B cell (primary cell): ENCODE data around the gene PACRG. TPM values are rescaled to one million over a fixed set of nuclear protein-coding genes. Genes with fewer than 3 reads are reported as not detected.

Source experiments
- ATAC-seq: fragments of 200-7000 bp; cut with Tn5 transposase; one replicate; pipeline ENCODE4 v1.10.0; 2021; ENCODE audit warnings: low read depth, mild to moderate bottlenecking, moderate number of reproducible peaks, moderate library complexity
- CTCF ChIA-PET: fragments of 350-600 bp; sonication (Branson Sonifier 250); formaldehyde crosslinking; loops from one replicate; lab custom pipeline; 2021; ENCODE audit warnings: antibody characterized with exemption, inconsistent platforms; lab: Charles Lee
- POLR2A ChIA-PET: fragments of 350-600 bp; sonication (Branson Sonifier 250); formaldehyde crosslinking; loops from one replicate; lab custom pipeline; 2021; ENCODE audit warnings: antibody characterized with exemption; lab: Charles Lee
- DNase-seq: peaks from one replicate; pipeline ENCODE4 v3.0.0; 2013
- H2AFZ ChIP-seq: 2 replicates; pipeline ENCODE4 v1.6.1; 2012; ENCODE audit warnings: mild to moderate bottlenecking, low read depth, low read length; ENCODE audit not compliant: insufficient read depth, poor library complexity, severe bottlenecking
- H3K27ac ChIP-seq, 2 donors: 1 replicate in 1 of 2; 2 replicates in 1 of 2; pipeline ENCODE4 v1.5.1; 2012 to 2013; ENCODE audit warnings: low read length in 2 of 2, mild to moderate bottlenecking in 2 of 2, moderate library complexity in 1 of 2
- H3K27me3 ChIP-seq, 4 experiments: fragments of 200-600 bp in 1 of 4; sonication (generic) in 1 of 4; replicated peaks in 1 of 4; 1 replicate in 2 of 4; 2 replicates in 2 of 4; pipeline versions ENCODE4 v1.6.1 to v1.7.0; 2013 to 2016; ENCODE audit warnings: low read length in 3 of 4, mild to moderate bottlenecking in 2 of 4, mixed read lengths in 1 of 4, moderate library complexity in 1 of 4; ENCODE audit not compliant: insufficient read depth in 4 of 4, control insufficient read depth in 3 of 4; ENCODE audit errors: control extremely low read depth in 1 of 4
- H3K36me3 ChIP-seq, 2 experiments: replicated peaks in 1 of 2; 1 replicate in 1 of 2; 2 replicates in 1 of 2; pipeline versions ENCODE4 v1.6.1 to v1.7.1; 2013; ENCODE audit warnings: low read length in 1 of 2; ENCODE audit not compliant: insufficient read depth in 2 of 2, control insufficient read depth in 1 of 2; ENCODE audit errors: control extremely low read depth in 1 of 2, extremely low read depth in 1 of 2
- H3K4me1 ChIP-seq, 2 donors: fragments of 200-600 bp in 1 of 2; sonication (generic) in 1 of 2; 1 replicate in 1 of 2; 2 replicates in 1 of 2; pipeline versions ENCODE4 v1.5.1 to v1.6.1; 2013 to 2017; ENCODE audit warnings: low read length in 2 of 2; ENCODE audit not compliant: control insufficient read depth in 2 of 2, insufficient read depth in 2 of 2
- H3K4me2 ChIP-seq: replicated peaks from 2 replicates; pipeline ENCODE3; 2012; ENCODE audit warnings: mild to moderate bottlenecking, low read depth, low read length; ENCODE audit not compliant: poor library complexity, severe bottlenecking
- H3K4me3 ChIP-seq, 5 experiments: fragments of 200-600 bp in 1 of 5; sonication (generic) in 1 of 5; 1 replicate in 3 of 5; 2 replicates in 2 of 5; pipeline versions ENCODE4 v1.5.1 to v1.7.0; 2011 to 2016; ENCODE audit warnings: low read length in 4 of 5, mild to moderate bottlenecking in 4 of 5, low read depth in 2 of 5, control low read depth in 1 of 5, moderate library complexity in 1 of 5; ENCODE audit not compliant: insufficient read depth in 1 of 5; ENCODE audit errors: control extremely low read depth in 1 of 5, extremely low read depth in 1 of 5
- H3K79me2 ChIP-seq: fragments of 200-600 bp; sonication (generic); one replicate; pipeline ENCODE4 v1.6.0; 2016; ENCODE audit warnings: low read length; ENCODE audit not compliant: control insufficient read depth, insufficient read depth
- H3K9ac ChIP-seq: fragments of 200-600 bp; sonication (generic); 2 replicates; pipeline ENCODE4 v1.6.1; 2017; ENCODE audit warnings: mild to moderate bottlenecking, low read length, moderate library complexity
- H3K9me3 ChIP-seq, 3 donors: one replicate each; pipeline versions ENCODE4 v1.6.1 to v1.7.1; 2013; ENCODE audit warnings: low read length in 2 of 3; ENCODE audit not compliant: control insufficient read depth in 2 of 3, insufficient read depth in 1 of 3; ENCODE audit errors: control extremely low read depth in 1 of 3
- H4K20me1 ChIP-seq: 2 replicates; pipeline ENCODE4 v1.6.0; 2012; ENCODE audit warnings: mild to moderate bottlenecking, low read length; ENCODE audit not compliant: insufficient read depth, control insufficient read depth, poor library complexity, severe bottlenecking
- H3K27ac Mint-ChIP-seq: one replicate; pipeline ENCODE4 v1.8.0; 2021; ENCODE audit warnings: mixed read lengths
- H3K27me3 Mint-ChIP-seq: one replicate; pipeline ENCODE4 v1.8.0; 2021; ENCODE audit warnings: mixed read lengths
- H3K4me1 Mint-ChIP-seq: one replicate; pipeline ENCODE4 v1.8.0; 2021; ENCODE audit warnings: mixed read lengths
- H3K4me3 Mint-ChIP-seq: one replicate; pipeline ENCODE4 v1.8.0; 2021; ENCODE audit warnings: mixed read lengths
- H3K9me3 Mint-ChIP-seq: one replicate; pipeline ENCODE4 v1.8.0; 2022; ENCODE audit warnings: mixed read lengths; ENCODE audit not compliant: insufficient read depth
- CTCF ChIP-seq: fragments of 200-600 bp; IDR thresholded peaks from one replicate; pipeline ENCODE4 v1.8.0; 2022; ENCODE audit warnings: antibody characterized with exemption, mild to moderate bottlenecking
- EZH2 ChIP-seq: IDR thresholded peaks from 2 replicates; pipeline ENCODE4 v1.6.1; 2012; ENCODE audit warnings: borderline replicate concordance, low read depth, mild to moderate bottlenecking, moderate library complexity, low read length; ENCODE audit not compliant: insufficient read depth, poor library complexity, severe bottlenecking
- WGBS: methylation state at CpG from one replicate; pipeline ENCODE4 v1.1.5; 2013; ENCODE audit warnings: missing lambda C conversion rate; ENCODE audit not compliant: insufficient coverage; 5-methylcytosine and 5-hydroxymethylcytosine counted together
- intact Hi-C: fragments of 100-400 bp; cut with micrococcal nuclease; formaldehyde crosslinking; loops from one replicate; pipeline ENCODE4 v1.10.0; 2022
- polyA plus RNA-seq: library from polyadenylated mRNA; depleted of rRNA; stranded (reverse); fragments of >200 nt; gene quantifications from 2 replicates; pipeline ENCODE4 v1.2.3, GENCODE V29; 2012
- total RNA-seq, 2 donors: library from RNA; stranded (reverse); fragments of 120-200 nt in 1 of 2; gene quantifications; 1 replicate in 1 of 2; 2 replicates in 1 of 2; pipeline versions ENCODE4 v1.2.3 to v1.2.4, GENCODE V29; 2013 to 2022

Gene PACRG
- total and polyA plus RNA-seq, 2 donors (not counting 1 experiment from before 2014, with no cell fraction given), result not detected

- Histone ChIP-seq H3K79me2 (no peaks in the 10 kb centered on the region), H3K27me3 (peaks cover 0 to 2% (median 0%) of the 10 kb centered on the region in 4 experiments), H3K9ac (peak overlapping the region; percentile 44), H3K4me3 (peak overlapping the region in 3 of 5 experiments; percentile 19 to 50 (median 41)), H4K20me1 (no peaks in the 10 kb centered on the region), H3K4me2 (peak overlapping the region; percentile 72), H3K36me3 (no peaks in the 10 kb centered on the region), H3K4me1 (peaks cover 17% of the 10 kb centered on the region in 2 donors), H2AFZ (peak overlapping the region; percentile 26), H3K9me3 (no peaks in the 10 kb centered on the region), H3K27ac (no peak overlapping the region)
- Mint-ChIP-seq H3K4me3 (peak overlapping the region; percentile 73), H3K27ac (peak overlapping the region; percentile 72), H3K4me1 (peaks cover 17% of the 10 kb centered on the region), H3K9me3 (no peaks in the 10 kb centered on the region), H3K27me3 (peaks cover 6% of the 10 kb centered on the region)
- DNase-seq (peak; percentile 51), ATAC-seq (peak; percentile 60)
- intact Hi-C loops, result no loop called here
- 42% methylated on average over 9 of the region's 13 CpGs for WGBS
- CTCF ChIA-PET, result no interaction called here
- TF ChIP-seq EZH2 (no peak), CTCF (no peak)
- POLR2A ChIA-PET, result no interaction called here
Observed at GRCh38 chr6:163354761-163355425, 627.1 kb downstream of the PACRG start.

- no peaks in the 10 kb centered on the region for H3K9me3 ChIP-seq
- DNase-seq (peak; percentile 20), ATAC-seq (peak; percentile 10)
- POLR2A ChIA-PET, result no interaction called here
- no peak overlapping the region for H3K27ac ChIP-seq
- H3K4me1 Mint-ChIP-seq, result peaks cover 17% of the 10 kb centered on the region
- TF ChIP-seq EZH2, result no peak
- no peak for TF ChIP-seq CTCF
- H3K27ac Mint-ChIP-seq, result no peak overlapping the region
- CTCF ChIA-PET, result no interaction called here
- peaks cover 6% of the 10 kb centered on the region for H3K27me3 Mint-ChIP-seq
- no peaks in the 10 kb centered on the region for H4K20me1 ChIP-seq
- peak overlapping the region; percentile 73 for H3K4me3 Mint-ChIP-seq
- peak overlapping the region; percentile 26 for H2AFZ ChIP-seq
- H3K79me2 ChIP-seq, result no peaks in the 10 kb centered on the region
- peak overlapping the region in 3 of 5 experiments; percentile 19 to 50 (median 41) for H3K4me3 ChIP-seq
- H3K4me2 ChIP-seq, result peak overlapping the region; percentile 72
- no peaks in the 10 kb centered on the region for H3K9me3 Mint-ChIP-seq
- 73% methylated on average over 2 of the region's 9 CpGs for WGBS
- no peaks in the 10 kb centered on the region for H3K36me3 ChIP-seq
- peaks cover 17% of the 10 kb centered on the region in 2 donors for H3K4me1 ChIP-seq
- intact Hi-C loops, result no loop called here
- H3K9ac ChIP-seq, result peak overlapping the region; percentile 44
- H3K27me3 ChIP-seq, result no peaks in the 10 kb centered on the region
Observed at GRCh38 chr6:163355426-163355991, 627.7 kb downstream of the PACRG start.
